Breast epithelium (tissue), 3 donors: ENCODE data around the gene RIPOR2.

Source experiments
- POLR2A ChIP-seq: fragments of 450-650 bp; IDR thresholded peaks from one replicate; pipeline ENCODE4 v1.6.1; 2016; ENCODE audit warnings: antibody characterized with exemption, mild to moderate bottlenecking, moderate library complexity
- POLR2AphosphoS5 ChIP-seq, 3 donors: sonication (generic); formaldehyde crosslinking; IDR thresholded peaks; one replicate each; pipeline ENCODE4 v1.6.1; 2017; ENCODE audit warnings: antibody characterized with exemption in 3 of 3
- TF ChIP-seq, protein P1 (sequence below), 3 donors: fragments of 450-650 bp; IDR thresholded peaks; one replicate each; pipeline ENCODE4 v1.5.1; 2016 to 2017; ENCODE audit warnings: antibody characterized with exemption in 3 of 3, mild to moderate bottlenecking in 3 of 3, moderate library complexity in 3 of 3

DNA sequence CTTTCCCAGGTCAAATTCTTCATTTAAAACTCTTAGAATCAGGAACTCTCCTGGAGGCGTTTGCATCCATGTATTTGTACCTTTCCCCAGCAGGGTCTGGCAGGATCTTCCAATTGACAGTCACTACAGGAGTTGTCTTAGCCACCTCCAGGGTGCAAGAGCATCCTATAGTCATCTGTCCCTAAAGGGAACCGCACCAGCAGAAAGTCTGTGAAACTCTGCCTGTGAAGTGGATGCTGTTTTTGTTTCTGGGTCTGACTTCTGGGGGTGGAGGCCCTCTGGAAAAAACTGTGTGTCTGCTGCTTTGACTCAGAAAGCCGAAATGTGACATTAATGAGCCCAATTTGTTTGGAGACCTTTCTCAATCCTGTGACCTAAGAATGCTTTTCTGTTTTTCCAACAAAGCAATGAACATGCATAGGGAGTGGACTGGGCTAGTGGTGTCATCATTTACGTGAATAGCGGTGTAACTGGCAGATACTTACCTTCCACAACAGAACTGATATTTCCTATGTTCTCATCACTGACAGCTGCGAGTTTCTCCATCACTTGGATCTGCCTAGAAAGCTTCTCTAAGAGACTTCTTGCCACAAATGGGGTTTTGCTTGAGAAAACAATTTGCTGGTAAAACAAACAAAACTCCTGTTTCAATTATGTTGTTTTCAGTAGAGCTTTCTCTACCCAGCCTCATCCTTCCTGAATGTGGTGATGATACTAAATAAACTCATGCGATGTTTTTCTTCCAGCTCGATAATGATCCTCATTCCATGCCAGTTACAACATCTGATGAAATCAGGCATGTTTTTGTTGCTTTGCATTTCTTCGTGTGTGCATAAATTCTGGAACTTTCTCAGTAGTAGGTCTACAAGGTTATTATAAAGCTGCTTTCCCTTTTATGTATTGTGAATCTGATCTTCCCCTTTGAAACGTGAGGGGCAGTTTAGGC is 103.7 kb downstream of the RIPOR2 start:
- TF ChIP-seq POLR2A (no peak), POLR2AphosphoS5 (IDR thresholded peaks at IDR 0.05) (no peak)
- TF ChIP-seq, protein P1, sequence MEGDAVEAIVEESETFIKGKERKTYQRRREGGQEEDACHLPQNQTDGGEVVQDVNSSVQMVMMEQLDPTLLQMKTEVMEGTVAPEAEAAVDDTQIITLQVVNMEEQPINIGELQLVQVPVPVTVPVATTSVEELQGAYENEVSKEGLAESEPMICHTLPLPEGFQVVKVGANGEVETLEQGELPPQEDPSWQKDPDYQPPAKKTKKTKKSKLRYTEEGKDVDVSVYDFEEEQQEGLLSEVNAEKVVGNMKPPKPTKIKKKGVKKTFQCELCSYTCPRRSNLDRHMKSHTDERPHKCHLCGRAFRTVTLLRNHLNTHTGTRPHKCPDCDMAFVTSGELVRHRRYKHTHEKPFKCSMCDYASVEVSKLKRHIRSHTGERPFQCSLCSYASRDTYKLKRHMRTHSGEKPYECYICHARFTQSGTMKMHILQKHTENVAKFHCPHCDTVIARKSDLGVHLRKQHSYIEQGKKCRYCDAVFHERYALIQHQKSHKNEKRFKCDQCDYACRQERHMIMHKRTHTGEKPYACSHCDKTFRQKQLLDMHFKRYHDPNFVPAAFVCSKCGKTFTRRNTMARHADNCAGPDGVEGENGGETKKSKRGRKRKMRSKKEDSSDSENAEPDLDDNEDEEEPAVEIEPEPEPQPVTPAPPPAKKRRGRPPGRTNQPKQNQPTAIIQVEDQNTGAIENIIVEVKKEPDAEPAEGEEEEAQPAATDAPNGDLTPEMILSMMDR (IDR thresholded peaks at IDR 0.05), result no peak
